ENCODE measurements around the gene PDAP1.
"Not testable (repeated sequence)": the region's sequence is repeated elsewhere in the genome, so short reads cannot be mapped to it uniquely, and the experiment has no call there.

Gene PDAP1, protein sequence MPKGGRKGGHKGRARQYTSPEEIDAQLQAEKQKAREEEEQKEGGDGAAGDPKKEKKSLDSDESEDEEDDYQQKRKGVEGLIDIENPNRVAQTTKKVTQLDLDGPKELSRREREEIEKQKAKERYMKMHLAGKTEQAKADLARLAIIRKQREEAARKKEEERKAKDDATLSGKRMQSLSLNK

GRCh38 chr7:99408379-99409191 lies at the start of gene PDAP1, which contains the start of gene BUD31:
Gene PDAP1 (minus strand): TSS chr7:99408597. CDS start chr7:99408548, 49 bp downstream.
Gene BUD31 (plus strand): TSS chr7:99408969. CDS start chr7:99411093, 2,124 bp downstream.
- peak; percentile 87 for DNase-seq

DNA sequence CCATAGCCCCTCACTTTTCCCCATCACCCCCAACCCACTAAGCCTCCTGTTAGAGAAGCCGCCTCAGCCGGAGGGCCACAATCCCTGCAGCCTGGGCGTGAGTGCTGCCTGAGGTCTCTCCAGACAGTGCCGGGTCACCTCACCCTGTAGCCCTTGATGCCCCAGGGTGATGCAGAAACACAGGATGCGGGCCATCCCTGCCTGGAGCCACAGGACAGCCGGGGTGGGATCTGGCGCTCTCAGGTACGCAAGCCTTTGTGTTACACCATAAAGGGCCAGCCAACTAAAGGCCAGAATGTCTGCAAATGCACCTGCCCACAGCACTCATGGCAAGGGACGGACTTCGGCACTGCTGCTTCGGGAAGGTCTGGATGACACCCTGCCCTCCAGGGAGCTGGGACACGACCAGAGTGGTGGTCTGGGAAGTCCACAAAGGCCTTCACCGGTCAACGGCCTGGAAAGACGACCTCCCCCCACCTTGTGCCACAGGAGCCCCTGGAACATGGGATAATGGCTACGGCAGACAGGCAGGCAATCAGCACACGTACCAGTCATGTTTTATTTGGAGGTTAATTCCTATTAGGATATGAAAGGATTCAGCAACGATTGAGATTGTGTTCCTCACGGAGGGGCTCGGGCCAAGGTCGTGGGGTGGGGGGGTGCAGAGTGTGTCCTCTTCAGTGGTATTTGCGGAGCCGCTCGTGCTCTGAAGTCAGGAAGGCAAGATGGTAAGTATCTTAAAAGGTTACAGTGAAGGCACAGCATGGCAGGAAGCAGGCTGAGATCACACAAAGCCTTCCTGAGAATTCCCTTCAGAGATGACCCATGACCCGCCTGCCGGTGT lies 49.5 kb upstream of the PDAP1 start:
- DNase-seq: no peak

GRCh38 chr7:99457050-99457649 lies 48.8 kb upstream of the PDAP1 start:
- DNase-seq: no peak

DNA sequence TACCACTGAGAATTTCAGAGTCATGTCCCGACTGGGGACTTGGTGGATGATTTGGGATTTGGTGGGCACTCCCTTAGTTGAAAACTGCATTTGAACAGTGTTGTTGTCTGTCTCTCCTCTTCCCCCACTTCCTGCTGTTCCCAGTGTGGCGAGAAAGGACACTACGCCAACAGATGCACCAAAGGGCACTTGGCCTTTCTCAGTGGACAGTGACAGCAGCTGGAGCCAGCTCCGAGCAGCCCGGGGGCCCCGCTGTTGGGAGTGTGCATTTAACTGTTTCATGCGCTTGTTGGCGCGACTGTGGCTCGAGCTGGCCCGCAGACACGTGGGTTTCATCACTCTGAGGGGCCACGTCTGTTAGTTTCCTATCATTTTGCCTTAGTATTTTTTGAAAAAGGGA lies 47.9 kb upstream of the PDAP1 start:
- DNase-seq: no peak

DNA sequence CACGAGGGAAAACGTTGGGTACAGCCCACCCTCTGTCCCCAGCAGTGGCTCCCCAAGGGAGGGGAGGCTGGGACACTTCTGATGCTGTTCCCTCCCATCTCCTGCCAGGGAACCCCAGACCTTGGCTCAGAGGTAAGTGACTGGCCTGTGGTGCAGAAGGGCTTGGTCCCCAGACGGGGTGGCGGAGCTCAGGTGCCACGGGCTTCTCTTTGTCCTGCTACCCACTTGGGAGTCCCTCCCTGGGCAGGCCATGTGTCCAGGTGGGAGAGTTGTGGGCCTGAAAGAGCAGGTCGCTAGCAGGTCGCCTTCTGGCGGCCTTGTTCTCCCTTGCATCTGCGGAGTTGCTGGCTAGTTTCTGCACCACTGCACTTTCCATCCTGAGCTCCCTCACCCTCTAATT lies 47.5 kb upstream of the PDAP1 start:
- DNase-seq: no peak

GRCh38 chr7:99453105-99453504 lies 44.7 kb upstream of the PDAP1 start:
- no peak for DNase-seq

DNA sequence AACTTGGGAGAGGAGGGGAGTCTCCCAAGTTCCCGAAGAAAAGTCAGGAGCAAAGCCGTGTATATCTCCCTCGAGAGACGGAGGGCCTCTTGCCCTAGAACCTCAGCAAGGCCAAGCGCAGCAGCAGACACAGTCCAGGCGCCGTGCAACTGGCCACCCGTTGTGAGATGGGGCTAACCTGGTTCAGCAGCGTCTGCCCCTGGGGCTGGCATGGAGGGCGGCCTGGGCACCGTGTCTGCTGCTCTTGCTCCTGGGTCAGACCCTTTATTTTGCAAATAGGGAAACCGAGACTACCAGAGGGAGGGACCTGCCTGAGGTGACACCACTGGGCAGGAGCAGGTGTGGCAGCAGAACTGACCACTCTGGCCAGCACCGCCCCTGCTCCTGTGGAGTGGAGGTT lies 44.1 kb upstream of the PDAP1 start:
- DNase-seq: no peak

GRCh38 chr7:99451936-99452335 lies 43.5 kb upstream of the PDAP1 start:
- DNase-seq: no peak

- no peak for DNase-seq
Observed at GRCh38 chr7:99449326-99449725, 40.9 kb upstream of the PDAP1 start.

- no peak for DNase-seq
Observed at GRCh38 chr7:99448855-99449254, 40.5 kb upstream of the PDAP1 start.

GRCh38 chr7:99447943-99448342 lies 39.5 kb upstream of the PDAP1 start:
- no peak for DNase-seq

- no peak for DNase-seq
Observed at GRCh38 chr7:99446096-99446495, 37.7 kb upstream of the PDAP1 start.

DNA sequence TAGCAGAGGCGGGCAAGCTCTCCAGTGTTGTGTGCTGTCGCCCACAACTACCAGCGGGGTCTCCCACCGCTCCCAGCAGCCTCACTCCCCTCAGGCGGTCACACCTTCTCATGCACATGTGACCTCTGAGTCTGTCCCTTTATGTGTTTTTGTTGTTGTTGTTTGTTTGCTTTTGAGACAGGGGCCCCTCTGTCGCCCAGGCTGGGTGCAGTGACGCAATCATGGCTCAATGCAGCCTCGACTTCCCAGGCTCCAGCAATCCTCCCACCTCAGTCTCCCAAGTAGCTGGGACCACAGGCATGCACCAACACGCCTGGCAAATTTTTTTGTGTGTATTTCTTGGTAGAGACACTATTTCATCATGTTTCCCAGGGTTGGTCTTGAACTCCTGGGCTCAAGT lies 31.8 kb upstream of the PDAP1 start:
- no peak for DNase-seq

- DNase-seq: peak; percentile 89
Observed at GRCh38 chr7:99438573-99439480, 30.4 kb upstream of the PDAP1 start, which contains the start of the genes CPSF4 and PTCD1. Gene CPSF4 (plus strand): TSS chr7:99438943. CDS start chr7:99439083, 140 bp downstream. Gene PTCD1 (minus strand): TSS chr7:99438798. CDS start chr7:99435242, 3,556 bp downstream.

GRCh38 chr7:99437946-99438572 lies 29.7 kb upstream of the PDAP1 start:
- DNase-seq: no peak

DNA sequence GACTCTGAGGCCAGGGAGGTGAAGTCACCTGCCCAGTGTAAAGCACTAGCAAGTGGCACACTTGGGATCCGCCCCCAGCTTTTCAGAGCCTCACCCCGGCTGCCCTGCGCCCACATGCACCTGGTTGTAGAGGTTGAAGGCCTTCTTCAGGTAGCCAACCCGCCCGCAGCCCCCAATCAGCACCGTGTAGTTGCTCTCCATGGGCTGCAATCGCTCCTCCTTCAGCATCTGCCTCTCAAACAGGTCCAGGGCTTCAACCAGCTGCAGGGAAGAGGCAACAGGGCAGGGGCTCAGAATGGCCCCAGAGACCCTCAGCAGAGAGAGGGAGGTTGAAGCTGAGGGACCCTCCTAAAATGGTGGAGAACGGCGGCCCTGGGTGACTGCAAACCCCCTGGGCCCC lies 24.8 kb upstream of the PDAP1 start:
- no peak for DNase-seq

DNA sequence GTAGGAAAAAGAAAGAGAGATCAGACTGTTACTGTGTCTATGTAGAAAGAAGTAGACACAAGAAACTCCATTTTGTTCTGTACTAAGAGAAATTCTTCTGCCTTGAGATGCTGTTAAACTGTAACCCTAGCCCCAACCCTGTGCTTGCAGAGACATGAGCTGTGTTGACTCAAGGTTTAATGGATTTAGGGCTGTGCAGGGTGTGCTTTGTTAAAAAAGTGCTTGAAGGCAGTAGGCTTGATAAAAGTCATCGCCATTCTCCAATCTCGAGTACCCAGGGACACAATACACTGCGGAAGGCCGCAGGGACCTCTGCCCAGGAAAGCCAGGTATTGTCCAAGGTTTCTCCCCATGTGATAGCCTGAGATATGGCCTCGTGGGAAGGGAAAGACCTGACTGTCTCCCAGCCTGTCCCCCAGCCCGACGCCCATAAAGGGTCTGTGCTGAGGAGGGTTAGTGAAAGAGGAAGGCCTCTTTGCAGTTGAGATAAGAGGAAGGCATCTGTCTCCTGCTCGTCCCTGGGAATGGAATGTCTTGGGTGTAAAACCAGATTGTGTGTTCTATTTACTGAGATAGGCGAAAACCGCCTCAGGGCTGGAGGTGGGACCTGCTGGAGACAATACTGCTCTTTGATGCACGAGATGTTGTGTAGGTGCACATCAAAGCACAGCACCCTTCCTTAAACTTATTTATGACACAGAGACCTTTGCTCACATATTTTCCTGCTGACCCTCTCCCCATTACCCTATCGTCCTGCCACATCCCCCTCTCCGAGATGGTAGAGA lies 23.6 kb upstream of the PDAP1 start:
- DNase-seq: not testable (repeated sequence)

- DNase-seq: no peak
Observed at GRCh38 chr7:99429756-99430155, 21.4 kb upstream of the PDAP1 start.

DNA sequence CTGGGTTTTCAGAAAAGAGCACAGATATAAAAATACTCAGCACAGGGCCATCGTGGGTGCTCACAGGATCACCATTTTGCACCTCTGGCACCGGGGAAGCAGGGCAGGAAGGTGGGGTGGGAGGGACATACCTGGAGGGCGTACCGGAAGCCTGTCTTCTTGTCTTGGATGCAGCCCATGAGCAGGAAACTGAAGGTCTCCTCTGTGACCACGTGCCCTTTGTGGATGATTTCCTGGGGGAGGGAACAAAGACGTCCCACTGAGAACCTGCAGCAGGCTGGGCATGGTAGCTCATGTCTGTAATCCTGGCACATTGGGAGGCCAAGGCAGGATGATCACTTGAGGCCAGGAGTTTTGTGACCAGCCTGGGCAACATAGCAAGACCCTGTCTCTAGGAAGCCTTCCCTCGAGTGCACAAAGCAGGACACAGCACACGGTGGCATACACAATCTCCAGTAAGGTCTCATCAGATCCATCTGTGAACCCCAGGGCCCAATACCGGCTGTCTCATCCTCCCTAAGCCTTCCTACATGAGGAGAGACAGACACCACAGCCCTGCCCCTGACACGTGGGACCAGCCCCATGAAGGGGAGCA lies 20.7 kb upstream of the PDAP1 start:
- no peak for DNase-seq
